Loucy (cell line): ENCODE results near the gene ITGA6.
A peak's percentile ranks its signal among the peaks of the same experiment; 100 is the strongest.

ENCODE experiments used
- H2AFZ ChIP-seq: fragments of 200-600 bp; sonication (generic); 2 replicates; pipeline ENCODE4 v1.6.0; 2016; ENCODE audit warnings: antibody characterized with exemption, mild to moderate bottlenecking, low read length, moderate library complexity
- H3F3A ChIP-seq: fragments of 200-600 bp; 2 replicates; pipeline ENCODE4 v1.6.0; 2016; ENCODE audit warnings: antibody characterized with exemption, low read depth, mild to moderate bottlenecking
- H3K27me3 ChIP-seq: fragments of 200-600 bp; sonication (generic); 2 replicates; pipeline ENCODE4 v1.6.1; 2014; ENCODE audit warnings: low read length, mild to moderate bottlenecking; ENCODE audit not compliant: insufficient read depth, poor library complexity, severe bottlenecking
- H3K36me3 ChIP-seq: fragments of 200-600 bp; sonication (generic); 2 replicates; pipeline ENCODE4 v1.6.1; 2016; ENCODE audit warnings: low read length; ENCODE audit not compliant: insufficient read depth
- H3K4me1 ChIP-seq: fragments of 200-600 bp; sonication (generic); 2 replicates; pipeline ENCODE4 v1.5.1; 2014; ENCODE audit warnings: low read length, mild to moderate bottlenecking; ENCODE audit not compliant: insufficient read depth, poor library complexity, severe bottlenecking
- H3K4me2 ChIP-seq: fragments of 200-600 bp; sonication (generic); 2 replicates; pipeline ENCODE4 v1.6.0; 2014; ENCODE audit warnings: antibody characterized with exemption, low read length, low read depth, mild to moderate bottlenecking; ENCODE audit not compliant: poor library complexity, severe bottlenecking
- H3K4me3 ChIP-seq: fragments of 200-600 bp; sonication (generic); 2 replicates; pipeline ENCODE4 v1.5.1; 2014; ENCODE audit warnings: low read length, mild to moderate bottlenecking, mixed read lengths; ENCODE audit not compliant: poor library complexity, severe bottlenecking
- H3K79me2 ChIP-seq: fragments of 200-600 bp; sonication (generic); 2 replicates; pipeline ENCODE4 v1.6.1; 2014; ENCODE audit warnings: low read length; ENCODE audit not compliant: insufficient read depth
- H3K9ac ChIP-seq: fragments of 200-600 bp; sonication (generic); 2 replicates; pipeline ENCODE4 v1.6.0; 2014; ENCODE audit warnings: mild to moderate bottlenecking, low read depth, low read length, moderate library complexity; ENCODE audit not compliant: poor library complexity, severe bottlenecking
- H3K9me2 ChIP-seq: fragments of 200-600 bp; sonication (generic); replicated peaks from 2 replicates; pipeline ENCODE4 v1.6.1; 2016; ENCODE audit warnings: low read depth, low read length, mixed read lengths
- H3K9me3 ChIP-seq: fragments of 200-600 bp; sonication (generic); 2 replicates; pipeline ENCODE4 v1.6.1; 2014; ENCODE audit warnings: mild to moderate bottlenecking, antibody characterized with exemption, low read length, low read depth; ENCODE audit not compliant: insufficient read depth
- H4K20me1 ChIP-seq: fragments of 200-600 bp; sonication (generic); 2 replicates; pipeline ENCODE4 v1.6.0; 2014; ENCODE audit warnings: antibody characterized with exemption, low read length, mild to moderate bottlenecking; ENCODE audit not compliant: insufficient read depth, poor library complexity, severe bottlenecking
- EZH2phosphoT487 ChIP-seq: fragments of 200-600 bp; IDR thresholded peaks from 2 replicates; pipeline ENCODE4 v1.6.1; 2018; ENCODE audit warnings: antibody characterized with exemption, mild to moderate bottlenecking, moderate library complexity, borderline replicate concordance
- TF ChIP-seq, protein P1 (sequence below): fragments of 200-600 bp; sonication (generic); conservative IDR thresholded peaks from 2 replicates; pipeline ENCODE4 v1.5.1; 2014; ENCODE audit warnings: mild to moderate bottlenecking, antibody characterized with exemption, low read length

ITGA6 gene

DNA sequence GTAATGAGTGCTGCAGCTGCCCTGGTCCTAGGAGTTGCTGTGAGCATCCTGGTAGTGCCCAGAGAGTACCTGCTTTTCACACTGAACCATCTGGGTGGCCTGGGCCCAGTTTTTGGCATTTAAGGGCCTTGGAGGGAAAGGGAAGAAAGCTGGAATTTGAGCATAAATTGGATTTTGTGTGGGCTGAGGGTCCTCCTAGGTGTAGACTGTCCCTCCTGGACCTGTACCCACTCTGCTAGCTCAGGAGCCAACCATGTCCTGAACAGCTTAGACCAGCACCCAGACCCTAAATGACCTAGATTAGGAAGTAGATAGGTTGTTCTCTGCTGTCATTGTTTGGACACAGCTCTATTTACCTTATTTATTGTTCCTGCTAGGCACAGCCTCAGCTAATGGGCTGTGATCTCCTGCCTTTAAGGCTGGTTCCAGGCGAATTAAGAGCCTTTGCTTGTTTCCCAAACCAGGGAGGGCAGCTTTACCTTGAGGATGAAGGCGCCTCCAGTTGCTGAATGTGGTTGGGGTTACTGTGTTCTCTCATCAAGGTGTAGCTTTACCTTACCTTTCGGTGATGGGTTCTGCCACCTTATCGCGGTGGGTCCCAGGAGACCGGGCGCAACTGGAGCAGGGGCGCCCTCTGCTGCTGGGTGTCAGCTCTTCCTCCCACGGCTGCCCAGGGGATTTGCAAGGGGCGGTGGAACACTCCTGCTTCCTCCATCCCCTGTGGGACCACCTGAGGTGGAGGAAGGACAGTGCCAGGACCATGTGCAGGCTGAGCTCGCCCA is 34.4 kb downstream of the ITGA6 start:
- Histone ChIP-seq H3K36me3 (peaks cover 7% of the 10 kb centered on the region; the same call in 1 of the 2 replicates), H3K27me3 (no peaks in the 10 kb centered on the region), H3K4me1 (peaks cover 76% of the 10 kb centered on the region), H3K4me3 (peak overlapping the region; percentile 58), H3K79me2 (peaks cover 48% of the 10 kb centered on the region), H3K9ac (no peak overlapping the region), H3K9me2 (no peaks in the 10 kb centered on the region), H3K9me3 (no peaks in the 10 kb centered on the region), H2AFZ (no peak overlapping the region), H3K4me2 (peak overlapping the region; percentile 83), H4K20me1 (no peaks in the 10 kb centered on the region), H3F3A (peaks cover 12% of the 10 kb centered on the region)
- no peak for TF ChIP-seq EZH2phosphoT487
- TF ChIP-seq, protein P1, sequence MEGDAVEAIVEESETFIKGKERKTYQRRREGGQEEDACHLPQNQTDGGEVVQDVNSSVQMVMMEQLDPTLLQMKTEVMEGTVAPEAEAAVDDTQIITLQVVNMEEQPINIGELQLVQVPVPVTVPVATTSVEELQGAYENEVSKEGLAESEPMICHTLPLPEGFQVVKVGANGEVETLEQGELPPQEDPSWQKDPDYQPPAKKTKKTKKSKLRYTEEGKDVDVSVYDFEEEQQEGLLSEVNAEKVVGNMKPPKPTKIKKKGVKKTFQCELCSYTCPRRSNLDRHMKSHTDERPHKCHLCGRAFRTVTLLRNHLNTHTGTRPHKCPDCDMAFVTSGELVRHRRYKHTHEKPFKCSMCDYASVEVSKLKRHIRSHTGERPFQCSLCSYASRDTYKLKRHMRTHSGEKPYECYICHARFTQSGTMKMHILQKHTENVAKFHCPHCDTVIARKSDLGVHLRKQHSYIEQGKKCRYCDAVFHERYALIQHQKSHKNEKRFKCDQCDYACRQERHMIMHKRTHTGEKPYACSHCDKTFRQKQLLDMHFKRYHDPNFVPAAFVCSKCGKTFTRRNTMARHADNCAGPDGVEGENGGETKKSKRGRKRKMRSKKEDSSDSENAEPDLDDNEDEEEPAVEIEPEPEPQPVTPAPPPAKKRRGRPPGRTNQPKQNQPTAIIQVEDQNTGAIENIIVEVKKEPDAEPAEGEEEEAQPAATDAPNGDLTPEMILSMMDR, result peak; percentile 94

DNA sequence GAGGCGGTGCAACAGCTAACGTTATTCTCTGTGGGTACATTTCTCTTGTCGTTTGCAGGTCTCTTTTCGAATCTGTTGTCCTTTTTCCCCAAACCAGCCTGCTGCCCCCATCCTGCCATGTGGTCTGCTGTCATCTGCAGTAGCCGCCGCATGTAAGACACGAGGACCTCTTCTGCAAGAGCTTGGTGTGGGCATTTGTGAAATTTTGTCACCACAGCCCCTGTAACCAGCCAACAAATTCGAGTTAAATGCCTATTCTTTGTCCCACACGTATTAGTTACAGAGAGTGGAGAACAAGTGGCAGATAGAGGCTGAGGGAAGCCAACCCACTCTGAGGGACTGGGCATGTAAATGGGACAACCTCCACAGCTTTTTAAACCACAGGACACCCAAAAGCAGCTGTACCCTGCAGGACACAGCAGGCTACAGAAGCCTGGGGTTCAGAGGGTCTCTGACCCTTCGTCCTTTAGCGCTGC is 35.0 kb downstream of the ITGA6 start:
- Histone ChIP-seq H3K9me2 (no peaks in the 10 kb centered on the region), H3K4me1 (peaks cover 76% of the 10 kb centered on the region), H3K36me3 (peaks cover 13% of the 10 kb centered on the region; the same call in 1 of the 2 replicates), H3K9ac (peak overlapping the region; percentile 9), H3K9me3 (no peaks in the 10 kb centered on the region), H3K4me3 (peak overlapping the region; percentile 58), H3F3A (peaks cover 12% of the 10 kb centered on the region), H4K20me1 (no peaks in the 10 kb centered on the region), H3K27me3 (no peaks in the 10 kb centered on the region), H3K4me2 (peak overlapping the region; percentile 83), H2AFZ (no peak overlapping the region), H3K79me2 (peaks cover 47% of the 10 kb centered on the region)
- TF ChIP-seq EZH2phosphoT487, result no peak
- TF ChIP-seq, protein P1, result peak; percentile 15; the same call in 1 of the 2 replicates

DNA sequence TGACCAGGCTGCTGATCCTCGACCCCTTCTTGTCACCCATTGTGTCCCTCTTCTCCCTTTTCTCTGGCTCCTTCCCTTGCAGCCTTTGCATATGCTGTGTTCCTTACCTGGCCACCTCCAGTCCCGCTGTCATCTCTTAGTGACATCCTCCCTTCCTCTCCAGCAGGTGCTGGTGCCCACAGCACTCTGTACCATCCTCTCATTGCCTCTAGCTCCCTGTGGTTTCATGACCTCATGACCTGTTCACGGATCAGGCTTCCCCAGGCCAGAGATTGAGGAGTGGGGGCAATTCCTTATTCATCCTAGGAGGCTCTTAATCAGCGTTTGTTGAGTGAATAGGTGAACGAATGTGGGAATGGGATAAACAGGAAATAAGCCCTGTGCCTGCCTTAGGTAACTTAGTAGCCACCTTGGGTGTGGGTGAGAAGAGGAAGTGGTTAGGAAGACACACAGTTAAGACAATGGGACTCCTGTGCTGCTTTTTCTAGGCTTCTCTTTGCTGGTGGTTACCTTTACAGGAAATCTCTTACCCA is 35.5 kb downstream of the ITGA6 start:
- Histone ChIP-seq H3K36me3 (peaks cover 14% of the 10 kb centered on the region; the same call in 1 of the 2 replicates), H3K4me2 (peak overlapping the region; percentile 83), H3K9me3 (no peaks in the 10 kb centered on the region), H3K4me1 (peaks cover 71% of the 10 kb centered on the region), H4K20me1 (no peaks in the 10 kb centered on the region), H3F3A (peaks cover 12% of the 10 kb centered on the region), H3K27me3 (no peaks in the 10 kb centered on the region), H3K4me3 (peak overlapping the region; percentile 58), H2AFZ (no peak overlapping the region), H3K9ac (peak overlapping the region; percentile 9), H3K9me2 (no peaks in the 10 kb centered on the region), H3K79me2 (peaks cover 45% of the 10 kb centered on the region)
- no peak for TF ChIP-seq EZH2phosphoT487
- TF ChIP-seq, protein P1, result no peak
